Stimulated activated CD8-positive, alpha-beta memory T cell treated with anti-CD3 and anti-CD28 coated beads, Interleukin-12 subunit alpha, Interleukin-12 subunit beta, amount 100 ng/mL, for 4 hours (primary cell): ENCODE measurements around the gene OR4D11.
A peak's percentile ranks its signal among the peaks of the same experiment; 100 is the strongest.

Experiments
- DNase-seq: peaks from one replicate; pipeline ENCODE4 v3.0.0-alpha.2; 2020; ENCODE audit warnings: low read depth

OR4D11 gene

DNA sequence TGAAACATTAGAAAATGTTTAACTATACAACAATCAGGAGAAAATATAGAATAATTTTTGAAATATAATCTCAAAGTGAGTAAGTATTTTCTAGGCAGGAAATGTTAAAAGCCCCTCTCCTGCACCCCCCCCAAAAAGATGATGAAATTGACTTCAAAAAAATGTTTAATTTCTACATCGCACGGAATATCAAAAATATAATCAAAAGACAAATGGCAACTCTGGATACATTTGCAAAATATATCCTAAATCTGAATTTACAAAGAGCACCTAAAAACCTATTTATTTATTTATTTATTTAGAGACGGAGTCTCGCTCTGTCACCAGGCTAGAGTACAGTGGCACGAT, 44.9 kb downstream of the OR4D11 start:
- DNase-seq, result no peak

DNA sequence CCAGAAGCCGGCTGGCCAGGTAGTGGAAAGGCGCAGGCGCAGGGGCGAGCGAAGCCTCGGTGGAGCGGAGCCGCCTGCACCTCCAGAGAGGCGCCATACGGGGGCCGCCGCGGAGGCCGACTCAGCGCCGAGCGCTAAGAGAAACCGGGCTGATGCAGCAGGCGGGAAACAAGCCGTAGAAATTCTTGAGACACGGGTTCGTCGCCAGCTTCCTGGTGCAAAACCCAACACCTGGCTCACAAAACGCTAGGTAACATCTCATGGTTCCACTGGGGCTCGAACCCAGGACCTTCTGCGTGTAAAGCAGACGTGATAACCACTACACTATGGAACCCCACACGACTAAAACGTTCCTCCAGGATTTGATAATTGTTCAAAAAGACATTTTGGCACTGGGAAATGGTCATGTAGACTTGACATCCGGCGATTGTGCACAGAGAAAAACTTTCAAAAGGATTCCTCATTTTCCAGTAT, 47.0 kb downstream of the OR4D11 start:
- DNase-seq, result peak; percentile 71

DNA sequence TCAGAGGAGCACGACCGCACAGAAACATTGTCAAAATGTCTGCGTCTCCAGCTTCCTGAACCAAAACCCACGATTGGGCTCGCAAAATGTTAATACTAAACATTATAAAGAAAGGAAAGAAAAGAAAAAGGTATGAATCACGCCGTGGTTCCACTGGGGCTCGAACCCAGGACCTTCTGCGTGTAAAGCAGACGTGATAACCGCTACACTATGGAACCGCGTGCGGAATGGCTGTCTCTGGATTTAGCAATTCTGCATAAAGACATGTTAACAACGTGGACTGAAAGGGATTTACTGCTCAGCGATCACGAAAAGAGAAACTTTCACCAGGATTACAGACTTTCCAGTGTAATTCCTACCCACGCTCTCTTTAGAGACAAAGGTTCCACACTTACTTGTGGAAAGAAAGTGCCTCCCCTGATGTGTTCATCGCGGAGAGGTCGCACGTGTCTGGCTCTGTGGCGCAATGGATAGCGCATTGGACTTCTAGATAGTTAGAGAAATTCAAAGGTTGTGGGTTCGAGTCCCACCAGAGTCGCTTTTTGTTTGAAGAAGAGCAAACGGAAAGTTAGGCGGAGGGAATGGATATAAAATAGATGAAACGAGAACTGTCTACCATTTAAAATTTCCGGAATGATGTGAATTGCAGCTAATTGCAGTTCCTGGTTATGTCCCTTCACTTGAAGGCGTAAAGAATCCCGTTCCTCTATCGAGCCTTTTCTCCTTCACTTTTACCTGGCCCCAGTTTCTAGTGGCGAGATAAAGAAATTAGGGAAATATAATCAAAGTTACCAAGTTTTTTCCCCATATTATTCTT, 47.7 kb downstream of the OR4D11 start:
- DNase-seq, result peak; percentile 55

DNA sequence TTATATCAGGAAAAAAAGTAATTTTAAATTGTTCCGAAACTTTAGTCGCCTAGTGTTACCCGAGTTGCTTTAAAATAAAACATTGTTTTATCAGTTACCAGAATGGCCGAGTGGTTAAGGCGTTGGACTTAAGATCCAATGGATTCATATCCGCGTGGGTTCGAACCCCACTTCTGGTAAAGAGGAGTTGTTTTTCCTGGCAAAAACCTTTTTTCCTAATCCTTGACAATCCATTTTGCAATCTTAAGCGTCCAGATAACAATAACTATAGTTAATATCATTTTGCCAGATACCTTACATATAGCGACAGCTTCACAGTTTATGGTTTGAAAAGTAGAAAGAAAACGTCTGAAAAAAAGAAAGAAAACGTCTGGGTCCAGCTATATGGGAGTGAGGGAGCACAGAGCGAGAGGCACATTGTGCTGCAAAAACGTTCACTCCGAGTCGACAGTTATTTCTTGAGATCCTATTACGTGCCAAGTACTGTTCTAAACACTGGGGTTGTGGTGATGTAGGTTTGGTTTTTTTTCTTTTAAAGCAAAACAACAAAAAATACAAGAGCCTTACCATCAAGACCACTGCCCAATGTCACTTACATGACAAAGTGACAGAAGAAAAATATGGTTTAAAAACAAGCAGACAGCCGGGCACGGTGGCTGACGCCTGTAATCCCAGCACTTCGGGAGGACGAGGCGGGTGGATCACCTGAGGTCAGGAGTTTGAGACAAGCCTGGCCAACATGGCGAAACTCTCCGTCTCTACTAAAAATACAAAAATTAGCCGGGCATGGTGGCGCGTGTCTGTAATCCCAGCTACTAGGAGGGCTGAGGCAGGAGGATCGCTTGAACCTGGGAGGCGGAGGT, 48.5 kb downstream of the OR4D11 start:
- no peak for DNase-seq

DNA sequence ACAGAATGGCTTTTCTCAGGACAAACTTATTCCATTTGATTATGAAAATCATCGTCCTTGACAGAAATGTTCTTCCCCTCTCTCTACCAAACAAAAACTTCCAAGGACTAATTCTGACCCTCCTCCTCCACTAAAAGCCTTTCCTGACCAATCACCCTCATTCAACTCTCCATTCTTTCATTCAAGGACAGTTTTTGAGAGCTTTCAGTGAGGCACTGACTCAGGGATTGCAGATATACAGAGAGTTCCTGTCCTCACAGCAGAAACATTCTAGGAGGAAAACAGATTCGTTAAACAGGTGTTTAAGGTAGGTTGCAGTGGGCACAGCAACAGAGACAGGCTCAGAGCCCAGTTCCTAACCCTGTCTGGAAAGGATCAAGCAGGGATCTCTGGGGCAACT, 49.5 kb downstream of the OR4D11 start:
- DNase-seq, result no peak

DNA sequence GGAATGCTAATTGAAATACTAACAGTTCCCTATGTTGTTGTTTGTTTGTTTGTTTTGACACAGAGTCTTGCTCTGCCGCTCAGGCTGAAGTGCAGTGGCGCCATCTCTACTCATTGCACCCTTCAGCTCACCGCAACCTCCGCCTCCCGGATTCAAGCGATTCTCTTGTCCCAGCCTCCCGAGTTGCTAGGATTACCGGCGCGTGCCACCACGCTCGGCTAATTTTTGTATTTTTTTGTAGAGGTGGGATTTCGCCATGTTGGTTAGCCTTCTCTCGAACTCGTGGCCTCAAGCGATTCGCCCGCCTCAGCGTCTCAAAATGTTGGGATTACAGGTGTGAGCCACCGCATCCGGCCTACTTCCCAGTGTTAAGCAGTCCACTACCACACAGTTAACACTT, 49.9 kb downstream of the OR4D11 start:
- DNase-seq, result no peak
